ENCODE measurements around the gene SLC43A2. TPM values are rescaled to one million over a fixed set of nuclear protein-coding genes. Genes with fewer than 3 reads are reported as not detected.

SLC43A2 gene
- total RNA-seq, 4 donors from 2014 or later, result 3.6 to 15.6 (median 6.8) TPM

GRCh38 chr17:1553354-1554266, 75.0 kb downstream of the SLC43A2 start:
- no peak for DNase-seq
- Histone ChIP-seq H3K27ac (no peak overlapping the region), H3K27me3 (no peaks in the 10 kb centered on the region), H3K36me3 (no peaks in the 10 kb centered on the region), H3K9me3 (no peaks in the 10 kb centered on the region), H3K4me1 (peaks cover 0 to 6% of the 10 kb centered on the region in 2 donors), H3K4me3 (no peak overlapping the region)
- intact Hi-C loops (cut with DNase I; ENCODE audit: low total_unique reads), result no loop called here
- TF ChIP-seq CTCF (IDR thresholded peaks at IDR 0.05), result no peak
- TF ChIP-seq POLR2A (IDR thresholded peaks at IDR 0.05), result no peak

DNA sequence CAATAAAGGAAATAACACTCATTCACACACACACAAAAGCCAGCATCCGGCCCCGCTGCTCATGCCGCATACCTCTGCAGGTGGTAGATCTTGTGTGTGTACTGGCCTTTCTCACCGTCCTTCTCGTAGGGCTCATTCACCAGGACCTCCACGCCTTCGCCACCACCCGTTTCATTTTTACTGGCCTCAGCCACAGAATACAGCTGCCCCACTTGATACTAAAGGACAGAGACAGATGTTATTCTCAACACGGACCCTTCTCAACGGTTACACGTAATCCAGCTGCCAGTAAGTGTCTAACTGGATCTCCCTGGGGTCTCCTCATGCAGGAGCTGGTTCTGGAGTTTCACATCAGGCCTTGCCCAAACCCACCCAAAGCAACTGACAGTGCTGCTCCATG, 75.7 kb downstream of the SLC43A2 start:
- Histone ChIP-seq H3K4me1 (peaks cover 0 to 6% of the 10 kb centered on the region in 2 donors), H3K27ac (no peak overlapping the region), H3K4me3 (no peak overlapping the region), H3K36me3 (no peaks in the 10 kb centered on the region), H3K27me3 (no peaks in the 10 kb centered on the region), H3K9me3 (no peaks in the 10 kb centered on the region)
- intact Hi-C loops (cut with DNase I; ENCODE audit: low total_unique reads), result no loop called here
- no peak for DNase-seq
- TF ChIP-seq CTCF (IDR thresholded peaks at IDR 0.05), result no peak
- no peak for TF ChIP-seq POLR2A (IDR thresholded peaks at IDR 0.05)

GRCh38 chr17:1551741-1552140, 76.9 kb downstream of the SLC43A2 start:
- Histone ChIP-seq H3K27ac (no peak overlapping the region), H3K9me3 (no peaks in the 10 kb centered on the region), H3K36me3 (no peaks in the 10 kb centered on the region), H3K27me3 (no peaks in the 10 kb centered on the region), H3K4me3 (no peak overlapping the region), H3K4me1 (no peaks in the 10 kb centered on the region)
- DNase-seq, result no peak
- intact Hi-C loops (cut with DNase I; ENCODE audit: low total_unique reads), result no loop called here
- TF ChIP-seq CTCF (IDR thresholded peaks at IDR 0.05) (no peak), POLR2A (IDR thresholded peaks at IDR 0.05) (no peak)

DNA sequence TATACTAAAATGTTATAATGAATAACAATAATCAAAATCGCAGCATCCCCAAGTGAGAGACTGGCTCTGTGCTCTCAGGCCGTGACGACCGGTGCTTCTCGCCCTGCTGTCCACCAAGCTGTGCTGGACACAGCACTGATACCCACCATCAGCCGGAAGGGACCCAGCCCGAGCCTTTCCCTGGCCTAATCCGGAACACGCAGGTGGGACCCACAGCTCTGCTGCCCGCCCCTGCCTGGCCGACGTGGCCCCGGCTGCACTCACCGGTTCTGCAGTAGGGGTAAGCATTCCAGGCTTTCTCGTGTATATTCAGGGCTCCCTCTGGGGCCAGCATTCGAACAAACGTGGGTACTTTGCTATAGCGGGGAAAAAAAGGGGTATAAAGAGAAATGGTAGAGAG, 80.6 kb downstream of the SLC43A2 start:
- no peak overlapping the region for H3K4me3 ChIP-seq
- TF ChIP-seq CTCF (IDR thresholded peaks at IDR 0.05) (no peak), POLR2A (IDR thresholded peaks at IDR 0.05) (no peak)
- H3K27me3 ChIP-seq, result no peaks in the 10 kb centered on the region
- no peak overlapping the region for H3K27ac ChIP-seq
- intact Hi-C loops (cut with DNase I; ENCODE audit: low total_unique reads), result no loop called here
- H3K9me3 ChIP-seq, result no peaks in the 10 kb centered on the region
- H3K4me1 ChIP-seq, result no peaks in the 10 kb centered on the region
- no peaks in the 10 kb centered on the region for H3K36me3 ChIP-seq
- no peak for DNase-seq

- no peaks in the 10 kb centered on the region for H3K36me3 ChIP-seq
- no peaks in the 10 kb centered on the region for H3K27me3 ChIP-seq
- no peak for TF ChIP-seq POLR2A (IDR thresholded peaks at IDR 0.05)
- no peak for TF ChIP-seq CTCF (IDR thresholded peaks at IDR 0.05)
- H3K4me1 ChIP-seq, result no peaks in the 10 kb centered on the region
- no peak overlapping the region for H3K4me3 ChIP-seq
- H3K9me3 ChIP-seq, result no peaks in the 10 kb centered on the region
- intact Hi-C loops (cut with DNase I; ENCODE audit: low total_unique reads), result no loop called here
- H3K27ac ChIP-seq, result no peak overlapping the region
- no peak for DNase-seq
Measured at GRCh38 chr17:1546292-1546922, 82.2 kb downstream of the SLC43A2 start.
